Stimulated activated CD4-positive, alpha-beta T cell treated with anti-CD3 and anti-CD28 coated beads, Interleukin-2, amount 100 ng/mL, for 24 hours (primary cell): ENCODE measurements around the gene GALNT7.
"Not testable (repeated sequence)": the region's sequence is repeated elsewhere in the genome, so short reads cannot be mapped to it uniquely, and the experiment has no call there.

Experiments
- DNase-seq, 2 donors: peaks; one replicate each; pipeline ENCODE4 v3.0.0-alpha.2; 2020

GALNT7 gene

GRCh38 chr4:173167758-173168395, 734 bp upstream of the GALNT7 start:
- DNase-seq: peak; percentile 34 to 35

DNA sequence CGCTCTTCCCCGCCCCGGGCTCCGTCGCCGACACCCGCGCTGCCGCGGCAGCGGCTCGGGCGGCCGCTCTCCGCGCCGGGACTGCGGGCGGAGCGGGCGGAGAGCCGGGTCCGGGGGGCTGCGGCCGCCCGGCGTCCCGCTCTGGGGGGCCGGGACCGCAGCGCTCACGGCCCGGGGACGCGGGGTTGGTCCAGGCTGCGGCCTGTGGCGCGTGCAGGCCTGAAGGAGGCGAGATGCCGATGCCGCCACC, 492 bp downstream of the GALNT7 start:
- no peak for DNase-seq

- peak; percentile 54 to 66 for DNase-seq
These were observed 994 bp downstream of the GALNT7 start for GRCh38 chr4:173169428-173170181.

- DNase-seq: no peak
These were observed 1.7 kb downstream of the GALNT7 start for GRCh38 chr4:173170182-173170778.

DNA sequence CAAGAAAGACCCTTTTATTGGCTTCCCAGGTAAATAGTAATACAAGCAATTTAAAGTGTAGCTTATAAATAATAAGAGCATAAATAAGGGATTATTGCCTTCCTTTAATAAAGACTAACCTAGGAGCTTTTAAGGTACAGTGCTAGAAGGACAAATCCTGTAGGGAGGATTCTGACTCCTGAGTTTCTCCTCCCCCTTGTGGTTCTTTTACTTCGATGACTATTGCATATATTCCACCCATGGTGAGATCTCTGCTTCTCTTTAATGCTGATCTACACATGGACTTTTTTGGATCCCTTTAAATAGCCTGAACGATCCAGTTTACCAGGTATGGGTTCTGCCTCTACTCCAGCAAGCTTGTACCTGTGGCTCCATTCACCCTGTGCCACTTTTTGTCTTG, 2.5 kb downstream of the GALNT7 start:
- DNase-seq: no peak

- no peak for DNase-seq
These were observed 3.4 kb downstream of the GALNT7 start for GRCh38 chr4:173171987-173172386.

GRCh38 chr4:173174184-173174583, 5.6 kb downstream of the GALNT7 start:
- DNase-seq: no peak

DNA sequence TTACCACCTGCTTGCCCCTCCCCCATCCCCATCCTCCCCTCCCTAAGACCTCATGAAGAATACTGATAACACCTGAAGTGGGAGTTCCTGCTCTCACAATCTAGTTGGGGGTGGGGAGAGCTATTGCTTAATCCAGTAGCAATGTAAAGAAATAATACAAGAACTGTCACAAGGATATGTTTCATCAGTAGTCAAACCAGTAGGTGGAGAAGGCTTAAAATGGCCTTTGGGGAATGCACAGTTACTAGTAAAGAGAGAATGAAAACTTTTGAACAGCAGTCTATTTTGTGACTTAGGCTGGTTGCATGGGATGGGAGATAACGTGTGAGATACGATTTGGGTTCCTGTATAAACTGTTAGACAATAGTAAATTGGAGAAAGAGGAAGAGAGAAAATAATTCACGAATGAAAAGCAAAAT, 6.0 kb downstream of the GALNT7 start:
- DNase-seq: no peak

DNA sequence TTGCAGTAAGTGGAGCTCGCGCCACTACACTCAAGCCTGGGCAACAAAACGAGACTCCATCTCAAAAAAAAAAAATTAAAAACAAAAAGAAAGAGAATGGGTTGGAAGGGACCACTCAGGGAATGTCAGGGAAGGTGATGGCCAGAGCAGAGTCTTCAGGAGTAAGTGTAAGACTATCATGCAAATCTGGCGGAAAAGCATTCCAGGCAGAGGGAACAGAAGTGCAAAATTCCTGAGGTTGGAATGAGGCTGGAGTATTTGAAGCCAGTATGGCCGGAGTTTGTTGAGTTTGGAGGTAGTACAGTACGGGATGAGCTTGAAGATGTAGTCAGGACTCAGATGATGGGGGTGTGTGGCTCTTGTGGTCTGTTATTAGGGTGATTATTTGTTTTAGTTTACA, 7.4 kb downstream of the GALNT7 start:
- no peak for DNase-seq

- DNase-seq: no peak
These were observed 8.6 kb downstream of the GALNT7 start for GRCh38 chr4:173177232-173177631.

GRCh38 chr4:173178144-173178543, 9.5 kb downstream of the GALNT7 start:
- no peak for DNase-seq

- no peak for DNase-seq
These were observed 13.2 kb downstream of the GALNT7 start for GRCh38 chr4:173181848-173182247.

GRCh38 chr4:173182403-173182802, 13.8 kb downstream of the GALNT7 start:
- DNase-seq: no peak

DNA sequence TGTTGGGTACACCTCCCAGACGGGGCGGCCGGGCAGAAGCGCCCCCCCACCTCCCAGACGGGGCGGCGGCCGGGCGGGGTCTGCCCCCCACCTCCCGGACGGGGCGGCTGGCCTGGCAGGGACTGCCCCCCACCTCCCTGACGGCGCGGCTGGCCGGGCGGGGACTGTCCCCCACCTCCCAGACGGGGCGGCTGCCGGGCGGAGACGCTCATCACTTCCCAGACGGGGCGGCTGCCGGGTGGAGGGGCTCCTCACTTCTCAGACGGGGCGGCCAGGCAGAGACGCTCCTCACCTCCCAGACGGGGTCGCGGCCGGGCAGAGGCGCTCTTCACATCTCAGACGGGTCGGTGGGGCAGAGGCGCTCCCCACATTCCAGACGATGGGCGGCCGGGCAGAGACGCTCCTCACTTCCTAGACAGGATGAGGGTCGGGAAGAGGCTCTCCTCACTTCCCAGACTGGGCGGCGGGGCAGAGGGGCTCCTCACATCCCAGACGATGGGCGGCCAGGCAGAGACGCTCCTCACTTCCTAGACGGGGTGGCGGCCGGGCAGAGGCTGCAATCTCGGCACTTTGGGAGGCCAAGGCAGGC, 15.1 kb downstream of the GALNT7 start:
- DNase-seq: not testable (repeated sequence)

DNA sequence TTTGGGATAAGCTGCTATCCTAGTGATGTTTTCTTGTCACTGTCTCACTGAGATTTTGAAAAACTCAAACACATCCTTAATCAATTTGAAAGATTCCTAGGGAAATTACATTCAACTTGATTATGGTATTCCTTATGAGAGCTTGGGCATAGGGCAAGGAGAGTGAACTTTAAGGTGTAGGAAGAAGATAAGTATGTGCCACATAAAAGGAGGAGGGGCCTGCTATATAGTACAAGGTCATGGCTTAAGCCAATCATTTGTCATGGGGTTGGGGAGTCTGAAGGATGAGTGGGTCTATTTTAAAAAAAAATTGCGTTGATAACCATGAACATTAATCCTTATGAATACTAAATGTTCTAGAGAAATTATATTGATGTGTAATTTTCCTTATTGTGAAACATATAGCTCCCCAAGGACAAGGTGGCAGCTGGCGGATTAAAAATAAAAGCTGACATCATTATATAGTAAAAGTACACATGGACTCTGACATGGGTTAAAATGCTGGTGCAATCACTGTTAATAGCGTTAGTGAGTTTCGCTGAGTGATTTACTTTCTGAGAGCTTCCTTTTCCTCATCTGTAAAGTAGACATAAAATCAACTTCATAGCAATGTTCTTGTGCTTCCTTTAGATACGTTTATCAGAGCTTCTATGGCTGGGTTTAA, 17.4 kb downstream of the GALNT7 start:
- DNase-seq: no peak

- DNase-seq: no peak
These were observed 19.1 kb downstream of the GALNT7 start for GRCh38 chr4:173187732-173188131.

DNA sequence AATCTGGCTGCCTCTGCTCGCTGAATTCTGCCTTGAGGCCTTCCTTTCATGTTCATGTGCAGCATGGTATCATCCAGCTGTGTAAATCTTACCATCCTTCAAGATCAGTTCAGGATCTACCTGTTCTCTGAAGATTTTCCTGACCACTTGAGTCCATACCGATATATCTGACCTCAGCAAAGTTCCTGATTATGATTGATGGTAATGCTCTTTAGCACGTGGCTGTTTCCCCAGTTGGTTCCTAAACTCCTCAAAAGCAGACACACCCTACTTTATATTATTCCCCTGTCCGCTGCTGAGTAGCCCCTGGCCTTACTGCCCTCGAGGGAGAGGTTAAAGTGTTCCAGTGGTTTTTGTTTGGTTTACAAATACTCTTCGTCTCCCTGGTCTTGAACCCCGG, 20.0 kb downstream of the GALNT7 start:
- no peak for DNase-seq

GRCh38 chr4:173189117-173189693, 20.6 kb downstream of the GALNT7 start:
- DNase-seq: no peak

- no peak for DNase-seq
These were observed 23.0 kb downstream of the GALNT7 start for GRCh38 chr4:173191623-173192041.

DNA sequence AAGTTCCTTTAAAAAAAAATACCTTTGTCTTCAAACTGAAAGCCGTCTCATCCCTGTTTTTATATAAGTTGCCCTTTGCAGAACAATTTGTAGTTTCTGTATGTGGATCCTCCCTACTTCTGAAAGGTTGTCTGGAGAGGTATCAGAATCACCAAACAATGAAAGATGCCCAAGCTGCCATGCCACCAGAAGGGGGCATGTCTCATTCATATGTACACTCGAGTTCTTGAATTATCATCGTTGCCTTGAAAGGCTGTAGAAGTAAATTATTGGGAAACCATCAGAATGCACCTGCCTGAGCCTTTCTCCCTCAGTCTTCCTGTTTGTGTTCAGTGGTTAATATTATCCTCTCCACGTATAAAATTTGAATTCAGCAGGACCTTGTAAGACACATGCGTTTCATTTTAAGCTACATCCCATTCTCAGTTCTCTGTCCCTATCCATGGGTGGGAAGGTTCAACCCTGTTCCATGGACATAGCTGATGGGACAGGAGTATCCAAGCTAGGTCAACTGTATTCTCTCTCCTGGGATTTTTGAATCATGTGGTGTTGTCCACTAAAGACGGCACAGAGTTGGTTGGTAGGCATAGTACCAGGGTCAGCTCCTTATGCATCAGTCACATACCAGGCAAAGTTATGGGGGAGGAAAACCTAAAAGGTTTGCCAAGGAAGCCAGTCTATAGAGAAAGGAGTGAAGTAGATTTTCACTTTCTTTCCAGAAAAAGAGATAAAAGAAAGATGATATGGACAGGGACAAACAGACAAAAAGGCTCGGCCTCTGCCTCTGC, 24.0 kb downstream of the GALNT7 start:
- no peak for DNase-seq

- DNase-seq: no peak
These were observed 25.5 kb downstream of the GALNT7 start for GRCh38 chr4:173194157-173194556.

DNA sequence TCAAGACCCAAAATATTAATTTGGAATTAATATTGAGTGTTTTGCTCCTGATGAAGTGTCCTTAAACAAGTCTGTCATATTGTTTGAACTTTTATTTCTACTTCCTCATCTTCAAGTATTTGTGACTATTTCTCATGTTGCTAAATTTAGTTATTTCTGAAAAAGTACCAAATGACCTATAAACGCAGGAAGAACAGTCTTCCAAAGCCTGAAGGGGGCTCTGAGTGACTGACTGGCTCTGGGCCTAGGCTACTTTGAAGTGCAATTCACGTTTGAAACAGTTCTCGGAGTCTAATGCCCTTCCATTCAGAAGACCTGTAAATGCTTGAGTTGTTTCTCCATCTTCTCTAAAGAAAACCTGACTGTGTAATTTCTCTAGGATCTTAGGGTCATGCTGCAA, 26.5 kb downstream of the GALNT7 start:
- no peak for DNase-seq
